GM23338 (cell line): ENCODE measurements around the gene CGNL1. TPM values are rescaled to one million over a fixed set of nuclear protein-coding genes. Genes with fewer than 3 reads are reported as not detected.
A peak's percentile ranks its signal among the peaks of the same experiment; 100 is the strongest.

Experiments
- ATAC-seq: fragments of 200-7000 bp; cut with Tn5 transposase; 3 replicates; pipeline ENCODE4 v1.9.1; 2020
- DNase-seq: peaks from one replicate; pipeline ENCODE4 v3.0.0-alpha.2; 2015; ENCODE audit warnings: low spot score
- H2AFZ ChIP-seq: fragments of 200-600 bp; sonication (generic); 2 replicates; pipeline ENCODE4 v1.8.0; 2016; ENCODE audit warnings: antibody characterized with exemption, mild to moderate bottlenecking, moderate library complexity
- H3F3A ChIP-seq: fragments of 200-600 bp; sonication (generic); replicated peaks from 2 replicates; pipeline ENCODE4 v1.8.0; 2017; ENCODE audit warnings: antibody characterized with exemption, mixed run types, low read depth
- H3K27ac ChIP-seq: fragments of 200-600 bp; sonication (generic); 2 replicates; pipeline ENCODE4 v1.6.1; 2016; ENCODE audit warnings: low read depth
- H3K27me3 ChIP-seq: fragments of 200-600 bp; sonication (generic); 2 replicates; pipeline ENCODE4 v1.8.0; 2016; ENCODE audit warnings: mild to moderate bottlenecking, mixed run types, moderate library complexity; ENCODE audit not compliant: insufficient read depth
- H3K36me3 ChIP-seq: fragments of 200-600 bp; sonication (generic); 2 replicates; pipeline ENCODE4 v1.8.0; 2016; ENCODE audit warnings: mild to moderate bottlenecking; ENCODE audit not compliant: insufficient read depth
- H3K4me1 ChIP-seq: fragments of 200-600 bp; sonication (generic); 2 replicates; pipeline ENCODE4 v1.8.0; 2016; ENCODE audit warnings: mild to moderate bottlenecking, moderate library complexity; ENCODE audit not compliant: insufficient read depth
- H3K4me2 ChIP-seq: fragments of 200-600 bp; sonication (generic); 2 replicates; pipeline ENCODE4 v1.7.1; 2017; ENCODE audit warnings: mixed run types
- H3K4me3 ChIP-seq: fragments of 200-600 bp; sonication (generic); 2 replicates; pipeline ENCODE4 v1.6.1; 2016; ENCODE audit warnings: mixed run types
- H3K79me2 ChIP-seq: fragments of 200-600 bp; sonication (generic); replicated peaks from 2 replicates; pipeline ENCODE4 v1.8.0; 2017; ENCODE audit warnings: mild to moderate bottlenecking; ENCODE audit not compliant: insufficient read depth
- H3K9me2 ChIP-seq: fragments of 200-600 bp; sonication (generic); 2 replicates; pipeline ENCODE4 v1.8.0; 2017; ENCODE audit not compliant: insufficient read depth
- H4K20me1 ChIP-seq: fragments of 200-600 bp; sonication (generic); replicated peaks from 2 replicates; pipeline ENCODE4 v1.8.0; 2017; ENCODE audit warnings: mild to moderate bottlenecking; ENCODE audit not compliant: insufficient read depth
- H3K27ac Mint-ChIP-seq: 2 replicates; pipeline ENCODE4 v1.8.0; 2020; ENCODE audit warnings: inconsistent platforms, mild to moderate bottlenecking, moderate library complexity, mixed read lengths
- H3K27me3 Mint-ChIP-seq: 3 replicates; pipeline ENCODE4 v1.8.0; 2022; ENCODE audit warnings: low read depth, mild to moderate bottlenecking, moderate library complexity, mixed read lengths, inconsistent platforms; ENCODE audit not compliant: insufficient read depth, poor library complexity
- H3K36me3 Mint-ChIP-seq: 3 replicates; pipeline ENCODE4 v1.8.0; 2021; ENCODE audit warnings: low read depth, mild to moderate bottlenecking, inconsistent platforms, moderate library complexity, mixed read lengths
- H3K4me1 Mint-ChIP-seq: 3 replicates; pipeline ENCODE4 v1.8.0; 2020; ENCODE audit warnings: mild to moderate bottlenecking, inconsistent platforms, mixed read lengths
- H3K4me3 Mint-ChIP-seq: 3 replicates; pipeline ENCODE4 v1.8.0; 2021; ENCODE audit warnings: moderate library complexity, mild to moderate bottlenecking, inconsistent platforms, mixed read lengths
- H3K9me3 Mint-ChIP-seq: 3 replicates; pipeline ENCODE4 v1.8.0; 2020; ENCODE audit warnings: moderate library complexity, mild to moderate bottlenecking, inconsistent platforms, mixed read lengths
- CREB1 ChIP-seq: fragments of 250-450 bp; sonication (Bioruptor Pico); IDR thresholded peaks from 2 replicates; pipeline ENCODE4 v1.5.0; 2020; ENCODE audit warnings: low read depth, mild to moderate bottlenecking, moderate library complexity
- CTCF ChIP-seq, 2 experiments: fragments of 200-600 bp in 1 of 2; sonication (generic) in 1 of 2; conservative IDR thresholded peaks; 2 replicates each; pipeline versions ENCODE4 v1.5.1 to v1.6.1; 2016 to 2017; ENCODE audit warnings: antibody characterized with exemption in 2 of 2, low read depth in 2 of 2, mild to moderate bottlenecking in 2 of 2, moderate library complexity in 1 of 2
- ETS1 ChIP-seq: IDR thresholded peaks from 2 replicates; pipeline ENCODE4 v1.6.1; 2016; ENCODE audit warnings: antibody characterized with exemption
- EZH2 ChIP-seq: fragments of 200-600 bp; sonication (generic); IDR thresholded peaks from one replicate; pipeline ENCODE4 v1.8.0; 2017; ENCODE audit warnings: antibody characterized with exemption, mild to moderate bottlenecking, low read depth; ENCODE audit not compliant: unreplicated experiment
- EZH2phosphoT487 ChIP-seq: fragments of 200-600 bp; sonication (generic); IDR thresholded peaks from one replicate; pipeline ENCODE4 v1.8.1; 2018; ENCODE audit warnings: antibody characterized with exemption; ENCODE audit not compliant: unreplicated experiment
- JUNB ChIP-seq: IDR thresholded peaks from one replicate; pipeline ENCODE4 v1.6.1; 2016; ENCODE audit warnings: antibody characterized with exemption; ENCODE audit not compliant: unreplicated experiment
- NANOG ChIP-seq: IDR thresholded peaks from 2 replicates; pipeline ENCODE4 v1.6.1; 2016; ENCODE audit warnings: antibody characterized with exemption, borderline replicate concordance
- POLR2AphosphoS5 ChIP-seq: IDR thresholded peaks from 2 replicates; pipeline ENCODE4 v1.6.1; 2016; ENCODE audit warnings: antibody characterized with exemption, low read depth
- REST ChIP-seq: IDR thresholded peaks from one replicate; pipeline ENCODE4 v1.6.1; 2018; ENCODE audit warnings: antibody characterized with exemption; ENCODE audit not compliant: unreplicated experiment
- STAT1 ChIP-seq: IDR thresholded peaks from one replicate; pipeline ENCODE4 v1.6.1; 2016; ENCODE audit warnings: antibody characterized with exemption; ENCODE audit not compliant: unreplicated experiment
- ZNF114 ChIP-seq: fragments of 250-450 bp; sonication (Bioruptor Pico); IDR thresholded peaks from 2 replicates; pipeline ENCODE4 v1.5.0; 2020; ENCODE audit warnings: mild to moderate bottlenecking, moderate library complexity
- ZNF331 ChIP-seq: fragments of 250-450 bp; sonication (Bioruptor Pico); IDR thresholded peaks from 2 replicates; pipeline ENCODE4 v1.5.0; 2020; ENCODE audit warnings: low read depth, mild to moderate bottlenecking, moderate library complexity
- polyA plus RNA-seq: library from polyadenylated mRNA; unstranded; fragments of >200 nt; fragmentation: Nextera tagmentation; extraction: Ambion mirVana; gene quantifications from 2 replicates; pipeline ENCODE4 v1.2.1, GENCODE V29; 2016
- total RNA-seq: library from RNA; depleted of rRNA; stranded (reverse); fragments of >200 nt; shearing (Covaris generic); gene quantifications from 2 replicates; pipeline ENCODE4 v1.2.3, GENCODE V29; 2014
- TF ChIP-seq, protein P1 (sequence below): fragments of 250-450 bp; sonication (Bioruptor Pico); IDR thresholded peaks from 2 replicates; pipeline ENCODE4 v1.5.0; 2020; ENCODE audit warnings: mild to moderate bottlenecking, moderate library complexity

The CGNL1 gene
- total and polyA plus RNA-seq, 2 experiments from 2014 or later, result 20.0 to 57.8 TPM

DNA sequence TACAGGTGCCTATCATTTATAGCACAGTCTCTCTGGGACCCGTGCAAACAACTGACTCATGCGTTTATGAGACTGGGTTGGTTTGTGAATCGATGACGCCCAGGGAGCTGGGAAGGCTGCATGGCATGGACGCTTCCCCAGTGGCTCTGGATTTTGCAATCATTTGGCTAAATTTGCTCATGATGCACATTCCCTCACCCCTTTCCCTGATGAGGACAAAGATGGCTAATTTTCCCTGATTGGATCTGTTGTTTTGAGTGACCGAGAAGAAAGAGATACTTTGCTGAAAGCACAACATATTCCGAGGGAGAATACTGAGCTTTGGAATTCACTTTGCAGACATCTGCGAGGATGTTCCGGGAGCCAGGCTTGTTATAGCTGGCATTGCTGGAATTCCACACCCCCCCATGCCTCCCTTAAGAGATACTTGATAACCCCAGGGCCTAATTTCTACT lies 51.1 kb downstream of the CGNL1 start:
- Mint-ChIP-seq H3K27me3 (peaks cover 4% of the 10 kb centered on the region), H3K27ac (peak overlapping the region; percentile 74), H3K4me1 (peaks cover 61% of the 10 kb centered on the region), H3K9me3 (no peaks in the 10 kb centered on the region), H3K36me3 (no peaks in the 10 kb centered on the region), H3K4me3 (peak overlapping the region; percentile 16; the same call in 1 of the 3 replicates)
- Histone ChIP-seq H4K20me1 (no peaks in the 10 kb centered on the region; the same call in 1 of the 2 replicates), H3K4me1 (peaks cover 51% of the 10 kb centered on the region), H3K27ac (peak overlapping the region; percentile 87), H3K4me3 (no peak overlapping the region), H2AFZ (no peak overlapping the region), H3K4me2 (peak overlapping the region; percentile 66), H3K79me2 (peaks cover 77% of the 10 kb centered on the region), H3K27me3 (no peaks in the 10 kb centered on the region), H3K9me2 (no peaks in the 10 kb centered on the region), H3F3A (no peaks in the 10 kb centered on the region), H3K36me3 (no peaks in the 10 kb centered on the region)
- ATAC-seq (peak; percentile 46), DNase-seq (peak; percentile 88)
- TF ChIP-seq ETS1 (no peak), ZNF114 (CRISPR knock-in tag) (no peak), ZNF331 (no peak), NANOG (no peak), REST (no peak), JUNB (no peak), CREB1 (CRISPR knock-in tag) (no peak), EZH2 (no peak), POLR2AphosphoS5 (no peak), CTCF (conservative IDR thresholded peaks at IDR 0.05; ENCODE audit: low read depth in 2 of 2) (no peak), EZH2phosphoT487 (no peak), STAT1 (no peak)
- TF ChIP-seq, protein P1, sequence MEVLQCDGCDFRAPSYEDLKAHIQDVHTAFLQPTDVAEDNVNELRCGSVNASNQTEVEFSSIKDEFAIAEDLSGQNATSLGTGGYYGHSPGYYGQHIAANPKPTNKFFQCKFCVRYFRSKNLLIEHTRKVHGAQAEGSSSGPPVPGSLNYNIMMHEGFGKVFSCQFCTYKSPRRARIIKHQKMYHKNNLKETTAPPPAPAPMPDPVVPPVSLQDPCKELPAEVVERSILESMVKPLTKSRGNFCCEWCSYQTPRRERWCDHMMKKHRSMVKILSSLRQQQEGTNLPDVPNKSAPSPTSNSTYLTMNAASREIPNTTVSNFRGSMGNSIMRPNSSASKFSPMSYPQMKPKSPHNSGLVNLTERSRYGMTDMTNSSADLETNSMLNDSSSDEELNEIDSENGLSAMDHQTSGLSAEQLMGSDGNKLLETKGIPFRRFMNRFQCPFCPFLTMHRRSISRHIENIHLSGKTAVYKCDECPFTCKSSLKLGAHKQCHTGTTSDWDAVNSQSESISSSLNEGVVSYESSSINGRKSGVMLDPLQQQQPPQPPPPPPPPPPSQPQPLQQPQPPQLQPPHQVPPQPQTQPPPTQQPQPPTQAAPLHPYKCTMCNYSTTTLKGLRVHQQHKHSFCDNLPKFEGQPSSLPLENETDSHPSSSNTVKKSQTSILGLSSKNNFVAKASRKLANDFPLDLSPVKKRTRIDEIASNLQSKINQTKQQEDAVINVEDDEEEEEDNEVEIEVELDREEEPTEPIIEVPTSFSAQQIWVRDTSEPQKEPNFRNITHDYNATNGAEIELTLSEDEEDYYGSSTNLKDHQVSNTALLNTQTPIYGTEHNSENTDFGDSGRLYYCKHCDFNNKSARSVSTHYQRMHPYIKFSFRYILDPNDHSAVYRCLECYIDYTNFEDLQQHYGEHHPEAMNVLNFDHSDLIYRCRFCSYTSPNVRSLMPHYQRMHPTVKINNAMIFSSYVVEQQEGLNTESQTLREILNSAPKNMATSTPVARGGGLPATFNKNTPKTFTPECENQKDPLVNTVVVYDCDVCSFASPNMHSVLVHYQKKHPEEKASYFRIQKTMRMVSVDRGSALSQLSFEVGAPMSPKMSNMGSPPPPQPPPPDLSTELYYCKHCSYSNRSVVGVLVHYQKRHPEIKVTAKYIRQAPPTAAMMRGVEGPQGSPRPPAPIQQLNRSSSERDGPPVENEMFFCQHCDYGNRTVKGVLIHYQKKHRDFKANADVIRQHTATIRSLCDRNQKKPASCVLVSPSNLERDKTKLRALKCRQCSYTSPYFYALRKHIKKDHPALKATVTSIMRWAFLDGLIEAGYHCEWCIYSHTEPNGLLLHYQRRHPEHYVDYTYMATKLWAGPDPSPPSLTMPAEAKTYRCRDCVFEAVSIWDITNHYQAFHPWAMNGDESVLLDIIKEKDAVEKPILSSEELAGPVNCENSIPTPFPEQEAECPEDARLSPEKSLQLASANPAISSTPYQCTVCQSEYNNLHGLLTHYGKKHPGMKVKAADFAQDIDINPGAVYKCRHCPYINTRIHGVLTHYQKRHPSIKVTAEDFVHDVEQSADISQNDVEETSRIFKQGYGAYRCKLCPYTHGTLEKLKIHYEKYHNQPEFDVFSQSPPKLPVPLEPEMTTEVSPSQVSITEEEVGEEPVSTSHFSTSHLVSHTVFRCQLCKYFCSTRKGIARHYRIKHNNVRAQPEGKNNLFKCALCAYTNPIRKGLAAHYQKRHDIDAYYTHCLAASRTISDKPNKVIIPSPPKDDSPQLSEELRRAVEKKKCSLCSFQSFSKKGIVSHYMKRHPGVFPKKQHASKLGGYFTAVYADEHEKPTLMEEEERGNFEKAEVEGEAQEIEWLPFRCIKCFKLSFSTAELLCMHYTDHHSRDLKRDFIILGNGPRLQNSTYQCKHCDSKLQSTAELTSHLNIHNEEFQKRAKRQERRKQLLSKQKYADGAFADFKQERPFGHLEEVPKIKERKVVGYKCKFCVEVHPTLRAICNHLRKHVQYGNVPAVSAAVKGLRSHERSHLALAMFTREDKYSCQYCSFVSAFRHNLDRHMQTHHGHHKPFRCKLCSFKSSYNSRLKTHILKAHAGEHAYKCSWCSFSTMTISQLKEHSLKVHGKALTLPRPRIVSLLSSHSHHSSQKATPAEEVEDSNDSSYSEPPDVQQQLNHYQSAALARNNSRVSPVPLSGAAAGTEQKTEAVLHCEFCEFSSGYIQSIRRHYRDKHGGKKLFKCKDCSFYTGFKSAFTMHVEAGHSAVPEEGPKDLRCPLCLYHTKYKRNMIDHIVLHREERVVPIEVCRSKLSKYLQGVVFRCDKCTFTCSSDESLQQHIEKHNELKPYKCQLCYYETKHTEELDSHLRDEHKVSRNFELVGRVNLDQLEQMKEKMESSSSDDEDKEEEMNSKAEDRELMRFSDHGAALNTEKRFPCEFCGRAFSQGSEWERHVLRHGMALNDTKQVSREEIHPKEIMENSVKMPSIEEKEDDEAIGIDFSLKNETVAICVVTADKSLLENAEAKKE (CRISPR knock-in tag), result no peak
